AG04449 (cell line): ENCODE measurements around the gene PUDP.

ENCODE experiments used
- CTCF ChIA-PET: fragments of 350-600 bp; formaldehyde crosslinking; extraction: SDS; loops from one replicate; lab custom pipeline; 2021; ENCODE audit warnings: antibody characterized with exemption; lab: Yijun Ruan, JAX
- POLR2A ChIA-PET: fragments of 400-600, 350-600 bp; formaldehyde crosslinking; extraction: SDS; loops from one replicate; lab custom pipeline; 2020; ENCODE audit warnings: antibody characterized with exemption, inconsistent platforms; lab: Yijun Ruan, JAX
- DNase-seq: peaks from one replicate; pipeline ENCODE4 v3.0.0-alpha.2; 2010; ENCODE audit warnings: low read depth, low spot score
- H3K4me3 ChIP-seq: 2 replicates; pipeline ENCODE4 v1.5.1; 2011; ENCODE audit warnings: low read depth, mild to moderate bottlenecking, control low read depth, low read length
- TF ChIP-seq, protein P1 (sequence below): IDR thresholded peaks from one replicate; pipeline ENCODE4 v1.5.1; 2011; ENCODE audit warnings: mild to moderate bottlenecking, moderate library complexity, low read length, control low read depth, inconsistent platforms; ENCODE audit not compliant: insufficient read depth; ENCODE audit errors: missing control alignments

PUDP gene

DNA sequence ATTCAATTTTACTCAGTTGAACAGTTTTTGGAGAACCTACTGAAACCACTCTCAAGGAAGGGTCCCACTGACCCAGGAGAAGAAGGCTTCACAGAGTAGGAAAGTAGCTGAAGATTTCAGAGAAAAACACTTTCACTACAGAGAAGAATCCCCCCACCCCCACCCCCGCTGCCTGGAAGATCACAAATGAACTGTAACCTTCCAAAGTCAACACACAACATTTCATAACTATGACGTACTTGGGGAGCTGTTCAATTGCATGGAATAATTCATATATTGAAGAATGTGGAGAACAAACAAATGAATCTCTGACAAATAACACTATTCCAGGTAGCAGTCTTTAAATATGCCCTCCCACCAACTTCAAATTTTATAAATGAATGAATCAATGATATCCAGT is 86.5 kb downstream of the PUDP start:
- TF ChIP-seq, protein P1, sequence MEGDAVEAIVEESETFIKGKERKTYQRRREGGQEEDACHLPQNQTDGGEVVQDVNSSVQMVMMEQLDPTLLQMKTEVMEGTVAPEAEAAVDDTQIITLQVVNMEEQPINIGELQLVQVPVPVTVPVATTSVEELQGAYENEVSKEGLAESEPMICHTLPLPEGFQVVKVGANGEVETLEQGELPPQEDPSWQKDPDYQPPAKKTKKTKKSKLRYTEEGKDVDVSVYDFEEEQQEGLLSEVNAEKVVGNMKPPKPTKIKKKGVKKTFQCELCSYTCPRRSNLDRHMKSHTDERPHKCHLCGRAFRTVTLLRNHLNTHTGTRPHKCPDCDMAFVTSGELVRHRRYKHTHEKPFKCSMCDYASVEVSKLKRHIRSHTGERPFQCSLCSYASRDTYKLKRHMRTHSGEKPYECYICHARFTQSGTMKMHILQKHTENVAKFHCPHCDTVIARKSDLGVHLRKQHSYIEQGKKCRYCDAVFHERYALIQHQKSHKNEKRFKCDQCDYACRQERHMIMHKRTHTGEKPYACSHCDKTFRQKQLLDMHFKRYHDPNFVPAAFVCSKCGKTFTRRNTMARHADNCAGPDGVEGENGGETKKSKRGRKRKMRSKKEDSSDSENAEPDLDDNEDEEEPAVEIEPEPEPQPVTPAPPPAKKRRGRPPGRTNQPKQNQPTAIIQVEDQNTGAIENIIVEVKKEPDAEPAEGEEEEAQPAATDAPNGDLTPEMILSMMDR: no peak
- POLR2A ChIA-PET: no interaction called here
- CTCF ChIA-PET: interaction anchor here (1.3 kb wide), 1 partner anchor 10 kb away, joined by 3 read pairs; no protein-coding TSS in a partner anchor
- DNase-seq: no peak
- no peak overlapping the region for H3K4me3 ChIP-seq

DNA sequence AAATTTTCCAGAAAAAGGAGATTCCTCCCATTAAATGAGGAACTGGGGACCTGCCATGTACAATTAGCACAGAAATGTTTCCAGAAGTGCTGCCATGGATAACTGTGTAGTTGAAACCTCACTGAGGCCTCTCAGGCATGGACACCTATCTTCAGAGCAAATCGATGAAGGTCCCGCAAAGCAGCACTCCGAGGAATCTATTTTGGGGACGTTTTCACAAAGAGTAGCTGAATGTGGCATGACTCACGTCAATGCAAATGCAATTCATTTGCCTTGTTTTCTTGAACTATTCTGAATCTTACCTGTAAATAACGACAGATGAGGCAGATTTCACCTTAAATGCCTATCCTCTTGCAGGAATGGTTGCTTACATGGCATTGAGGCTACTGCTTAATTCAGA is 87.5 kb downstream of the PUDP start:
- TF ChIP-seq, protein P1: no peak

DNA sequence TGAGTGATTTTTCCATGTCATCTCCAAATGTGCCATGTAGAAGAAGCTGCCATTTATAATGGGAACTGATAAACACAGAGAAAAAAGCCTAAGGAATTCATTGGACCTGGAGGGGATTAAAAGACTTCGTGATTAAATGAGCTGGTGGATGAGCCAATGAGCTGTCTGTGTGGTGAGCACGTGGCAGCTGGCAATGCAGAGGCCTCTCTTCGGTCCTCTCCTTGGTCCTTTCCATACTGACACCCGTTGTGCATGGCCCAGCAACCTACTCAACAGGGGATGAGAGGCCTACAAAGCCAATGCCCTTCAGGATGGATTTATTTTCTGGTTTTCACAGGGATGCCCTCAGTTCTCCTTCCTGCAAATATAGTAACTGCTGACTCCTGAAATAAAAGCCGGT is 88.1 kb downstream of the PUDP start:
- no peak for DNase-seq
- TF ChIP-seq, protein P1: no peak
- no peak overlapping the region for H3K4me3 ChIP-seq
- ChIA-PET POLR2A (no interaction called here), CTCF (no interaction called here)

More for the DNA sequence above, 87.5 kb downstream of the PUDP start:
- ChIA-PET POLR2A (no interaction called here), CTCF (interaction anchor here (1.3 kb wide), 1 partner anchor 9 kb away, joined by 3 read pairs; no protein-coding TSS in a partner anchor)
- H3K4me3 ChIP-seq: no peak overlapping the region
- DNase-seq: no peak

DNA sequence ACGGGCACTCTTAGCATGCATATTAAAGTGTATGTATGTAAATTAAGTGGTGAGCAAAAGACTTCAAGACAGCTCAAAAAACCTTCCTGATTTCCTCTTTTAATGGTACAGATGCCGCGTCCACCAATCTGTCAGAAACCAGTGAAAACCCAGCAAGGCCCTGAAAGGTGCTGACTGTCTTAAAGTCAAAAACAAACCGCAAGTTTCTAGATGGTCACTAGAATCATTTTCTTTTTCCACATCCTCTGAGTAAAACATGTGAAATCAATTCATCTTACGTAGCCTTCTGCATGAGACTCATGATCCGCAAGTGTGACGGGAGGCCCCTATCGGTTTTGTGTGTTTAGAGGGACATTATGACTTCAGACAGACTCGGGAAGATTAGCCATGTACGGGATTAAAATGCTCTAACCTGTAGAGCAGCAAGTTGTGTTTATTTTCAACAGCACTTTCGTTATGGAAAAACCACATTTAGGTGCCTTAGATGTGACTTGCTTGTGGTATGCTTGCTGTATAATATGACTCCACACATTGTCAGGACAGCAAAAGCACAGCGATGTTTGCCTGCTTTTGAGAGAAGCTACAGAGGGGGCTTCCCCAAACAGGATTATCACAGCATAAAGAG is 88.6 kb downstream of the PUDP start:
- TF ChIP-seq, protein P1: no peak
- no peak overlapping the region for H3K4me3 ChIP-seq
- ChIA-PET POLR2A (no interaction called here), CTCF (no interaction called here)
- no peak for DNase-seq

DNA sequence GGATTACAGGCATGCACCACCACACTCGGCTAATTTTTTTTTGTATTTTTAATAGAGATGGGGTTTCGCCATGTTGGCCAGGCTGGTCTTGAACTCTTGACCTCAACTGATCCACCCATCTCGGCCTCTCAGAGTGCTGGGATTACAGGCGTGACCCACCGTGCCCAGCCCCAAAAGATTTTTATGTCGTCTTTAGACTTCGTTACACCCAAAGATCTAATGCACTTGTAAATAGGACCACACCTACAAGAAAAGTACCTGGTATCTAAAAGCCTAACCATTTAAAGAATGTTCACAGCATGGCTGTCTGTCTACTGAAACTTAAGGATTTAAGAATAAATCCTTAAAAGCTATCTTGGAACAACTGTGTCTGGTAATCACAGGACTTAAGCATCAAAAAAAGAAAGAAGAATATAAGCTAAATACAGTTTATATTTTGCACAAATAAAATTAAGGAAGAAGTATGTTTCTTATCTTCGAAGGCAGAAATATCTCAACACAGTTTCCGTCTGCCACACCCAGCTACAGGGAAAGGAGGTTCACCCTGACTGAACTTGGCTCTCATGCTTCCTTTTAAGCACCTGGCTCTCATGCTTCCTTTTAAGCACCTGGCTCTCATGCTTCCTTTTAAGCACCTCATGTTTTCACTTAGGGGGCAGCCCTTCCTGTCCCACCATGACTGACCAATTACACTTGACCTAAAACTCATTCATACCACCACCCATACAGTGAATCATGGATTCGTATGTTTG is 92.4 kb downstream of the PUDP start:
- no peak for DNase-seq
- POLR2A ChIA-PET: no interaction called here
- CTCF ChIA-PET: no interaction called here
- H3K4me3 ChIP-seq: no peak overlapping the region
- TF ChIP-seq, protein P1: no peak
